NCI-H1417 treated with DMSO at 0.1 percent for 48 hours (cell line): ENCODE results near the gene CDK9.

Experiments
- DNase-seq: peaks from one replicate; lab custom pipeline; 2025; lab: John Stamatoyannopoulos, UW

CDK9 gene

GRCh38 chr9:127761491-127761956 lies 24.3 kb upstream of the CDK9 start:
- no peak for DNase-seq

- no peak for DNase-seq
These were observed 23.6 kb upstream of the CDK9 start for GRCh38 chr9:127762111-127762676.

GRCh38 chr9:127763918-127764384 lies 21.9 kb upstream of the CDK9 start:
- DNase-seq = no peak

- DNase-seq = no peak
These were observed 20.4 kb upstream of the CDK9 start for GRCh38 chr9:127765418-127765817.

- DNase-seq = no peak
These were observed 18.4 kb upstream of the CDK9 start for GRCh38 chr9:127767410-127767809.

- no peak for DNase-seq
These were observed 17.9 kb upstream of the CDK9 start for GRCh38 chr9:127767909-127768331.

- no peak for DNase-seq
These were observed 17.1 kb upstream of the CDK9 start for GRCh38 chr9:127768698-127769097.

- no peak for DNase-seq
These were observed 16.7 kb upstream of the CDK9 start for GRCh38 chr9:127769101-127769500.

GRCh38 chr9:127769929-127770582 lies 15.8 kb upstream of the CDK9 start:
- no peak for DNase-seq

- DNase-seq = no peak
These were observed 15.3 kb upstream of the CDK9 start for GRCh38 chr9:127770583-127770904.

GRCh38 chr9:127770905-127771569 lies 14.8 kb upstream of the CDK9 start:
- peak; percentile 98 for DNase-seq

- DNase-seq = no peak
These were observed 14.2 kb upstream of the CDK9 start for GRCh38 chr9:127771570-127772189.

- no peak for DNase-seq
These were observed 13.2 kb upstream of the CDK9 start for GRCh38 chr9:127772603-127773002.

GRCh38 chr9:127773272-127773671 lies 12.6 kb upstream of the CDK9 start:
- no peak for DNase-seq

GRCh38 chr9:127773981-127774380 lies 11.9 kb upstream of the CDK9 start:
- DNase-seq = no peak

GRCh38 chr9:127776195-127776923 lies 9.5 kb upstream of the CDK9 start:
- no peak for DNase-seq

- no peak for DNase-seq
These were observed 8.9 kb upstream of the CDK9 start for GRCh38 chr9:127776924-127777289.

- no peak for DNase-seq
These were observed 8.4 kb upstream of the CDK9 start for GRCh38 chr9:127777368-127777980.

GRCh38 chr9:127778280-127779135 lies 7.3 kb upstream of the CDK9 start, which contains the start of gene SH2D3C:
SH2D3C (minus strand) TSS chr9:127778666; CDS start chr9:127778627, 39 bp downstream.
- DNase-seq = no peak

- DNase-seq = no peak
These were observed 6.5 kb upstream of the CDK9 start for GRCh38 chr9:127779136-127779981.
